ENCODE results near the gene EPB41L1. TPM values are rescaled to one million over a fixed set of nuclear protein-coding genes. Genes with fewer than 3 reads are reported as not detected.

The EPB41L1 gene
- total RNA-seq, 1 donor from 2014 or later, result 35.6 TPM

DNA sequence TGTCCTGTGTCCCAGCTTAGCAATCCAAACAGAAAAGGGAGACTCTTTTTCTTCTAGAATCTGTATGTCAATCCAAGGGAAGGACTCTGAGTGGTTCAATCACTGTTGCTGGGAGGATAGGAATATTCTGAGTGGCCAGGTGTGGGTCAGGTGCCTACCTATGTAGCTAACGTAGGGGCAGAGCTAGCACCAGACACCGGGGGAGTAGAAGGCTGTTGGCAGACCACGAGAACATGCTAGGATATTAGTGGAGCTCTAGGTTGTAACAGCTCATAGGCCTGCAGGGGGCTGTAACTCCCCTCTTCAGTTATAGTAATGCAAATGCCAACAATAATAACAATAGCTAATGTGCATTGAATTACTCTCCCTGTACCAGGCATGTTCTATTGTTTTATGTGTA is 39.8 kb upstream of the EPB41L1 start:
- Mint-ChIP-seq H3K4me3 (ENCODE audit: low read depth) (no peak overlapping the region), H3K27me3 (peaks cover 17% of the 10 kb centered on the region), H3K27ac (no peak overlapping the region), H3K36me3 (ENCODE audit: insufficient read depth) (no peaks in the 10 kb centered on the region), H3K9me3 (ENCODE audit: low read depth) (no peaks in the 10 kb centered on the region), H3K4me1 (ENCODE audit: low read depth) (peaks cover 9% of the 10 kb centered on the region)
- TF ChIP-seq CTCF (IDR thresholded peaks at IDR 0.05; ENCODE audit: unreplicated experiment), result no peak
- DNase-seq (ENCODE audit: low spot score, unreplicated experiment), result no peak

GRCh38 chr20:36115925-36116324 is 38.6 kb upstream of the EPB41L1 start:
- H3K4me1 Mint-ChIP-seq (ENCODE audit: low read depth), result peaks cover 9% of the 10 kb centered on the region
- no peak for DNase-seq (ENCODE audit: low spot score, unreplicated experiment)
- H3K36me3 Mint-ChIP-seq (ENCODE audit: insufficient read depth), result no peaks in the 10 kb centered on the region
- no peak overlapping the region for H3K27ac Mint-ChIP-seq
- no peak for TF ChIP-seq CTCF (IDR thresholded peaks at IDR 0.05; ENCODE audit: unreplicated experiment)
- no peak overlapping the region for H3K4me3 Mint-ChIP-seq (ENCODE audit: low read depth)
- no peaks in the 10 kb centered on the region for H3K9me3 Mint-ChIP-seq (ENCODE audit: low read depth)
- peaks cover 17% of the 10 kb centered on the region for H3K27me3 Mint-ChIP-seq

GRCh38 chr20:36116807-36117441 is 37.6 kb upstream of the EPB41L1 start:
- TF ChIP-seq CTCF (IDR thresholded peaks at IDR 0.05; ENCODE audit: unreplicated experiment), result no peak
- no peak for DNase-seq (ENCODE audit: low spot score, unreplicated experiment)
- Mint-ChIP-seq H3K4me3 (ENCODE audit: low read depth) (no peak overlapping the region), H3K4me1 (ENCODE audit: low read depth) (peaks cover 8% of the 10 kb centered on the region), H3K27me3 (peaks cover 17% of the 10 kb centered on the region), H3K27ac (no peak overlapping the region), H3K36me3 (ENCODE audit: insufficient read depth) (no peaks in the 10 kb centered on the region), H3K9me3 (ENCODE audit: low read depth) (no peaks in the 10 kb centered on the region)

DNA sequence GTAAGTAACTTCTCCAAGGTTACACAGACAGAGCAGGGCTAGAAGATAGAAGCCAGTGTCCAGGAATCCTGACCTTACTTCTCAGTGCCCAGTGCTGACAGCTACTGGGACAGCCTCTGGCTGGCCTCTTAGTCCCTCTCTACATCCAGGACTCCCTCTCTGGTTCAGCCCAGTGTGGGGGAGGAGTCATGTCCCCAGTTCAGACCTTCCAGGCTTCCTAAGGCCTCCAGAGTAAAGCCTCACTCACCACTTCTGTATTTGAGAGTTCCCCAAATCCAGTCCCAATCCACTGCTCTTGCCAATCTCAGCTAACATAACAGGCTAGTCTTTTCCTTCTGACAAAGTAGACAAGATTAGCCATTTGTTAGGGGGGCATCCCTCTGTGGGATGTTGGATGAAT is 36.9 kb upstream of the EPB41L1 start:
- peaks cover 13% of the 10 kb centered on the region for H3K27me3 Mint-ChIP-seq
- TF ChIP-seq CTCF (IDR thresholded peaks at IDR 0.05; ENCODE audit: unreplicated experiment), result no peak
- H3K36me3 Mint-ChIP-seq (ENCODE audit: insufficient read depth), result no peaks in the 10 kb centered on the region
- H3K27ac Mint-ChIP-seq, result no peak overlapping the region
- DNase-seq (ENCODE audit: low spot score, unreplicated experiment), result no peak
- no peaks in the 10 kb centered on the region for H3K9me3 Mint-ChIP-seq (ENCODE audit: low read depth)
- peaks cover 2% of the 10 kb centered on the region for H3K4me1 Mint-ChIP-seq (ENCODE audit: low read depth)
- H3K4me3 Mint-ChIP-seq (ENCODE audit: low read depth), result no peak overlapping the region

GRCh38 chr20:36118371-36118770 is 36.2 kb upstream of the EPB41L1 start:
- TF ChIP-seq CTCF (IDR thresholded peaks at IDR 0.05; ENCODE audit: unreplicated experiment), result no peak
- no peak for DNase-seq (ENCODE audit: low spot score, unreplicated experiment)
- Mint-ChIP-seq H3K27me3 (peaks cover 10% of the 10 kb centered on the region), H3K27ac (no peak overlapping the region), H3K36me3 (ENCODE audit: insufficient read depth) (no peaks in the 10 kb centered on the region), H3K9me3 (ENCODE audit: low read depth) (no peaks in the 10 kb centered on the region), H3K4me1 (ENCODE audit: low read depth) (peaks cover 2% of the 10 kb centered on the region), H3K4me3 (ENCODE audit: low read depth) (no peak overlapping the region)
